NOMO-1 treated with DMSO at 0.1 percent for 48 hours (cell line): ENCODE results near the gene CCDC7.
"Not testable (repeated sequence)": the region's sequence is repeated elsewhere in the genome, so short reads cannot be mapped to it uniquely, and the experiment has no call there.

Experiments used
- DNase-seq: peaks from one replicate; lab custom pipeline; 2025; ENCODE audit not compliant: unreplicated experiment; lab: John Stamatoyannopoulos, UW

The CCDC7 gene

GRCh38 chr10:32865170-32865569 is 419.2 kb downstream of the CCDC7 start:
- no peak for DNase-seq

- no peak for DNase-seq
Observed at GRCh38 chr10:32877915-32878314, 432.0 kb downstream of the CCDC7 start.

- no peak for DNase-seq
Observed at GRCh38 chr10:32878646-32879045, 432.7 kb downstream of the CCDC7 start.

- DNase-seq, result no peak
Observed at GRCh38 chr10:32882076-32882475, 436.1 kb downstream of the CCDC7 start.

- no peak for DNase-seq
Observed at GRCh38 chr10:32887481-32887880, 441.5 kb downstream of the CCDC7 start.

- no peak for DNase-seq
Observed at GRCh38 chr10:32888161-32888927, 442.4 kb downstream of the CCDC7 start.

- DNase-seq, result no peak
Observed at GRCh38 chr10:32889631-32890212, 443.8 kb downstream of the CCDC7 start.

GRCh38 chr10:32890444-32890843 is 444.5 kb downstream of the CCDC7 start:
- DNase-seq, result no peak

GRCh38 chr10:32891261-32891660 is 445.3 kb downstream of the CCDC7 start:
- no peak for DNase-seq

GRCh38 chr10:32893434-32893833 is 447.5 kb downstream of the CCDC7 start:
- no peak for DNase-seq

- DNase-seq, result no peak
Observed at GRCh38 chr10:32893916-32894664, 448.1 kb downstream of the CCDC7 start.

GRCh38 chr10:32895200-32895968 is 449.4 kb downstream of the CCDC7 start:
- DNase-seq, result not testable (repeated sequence)

- no peak for DNase-seq
Observed at GRCh38 chr10:32901815-32902214, 455.9 kb downstream of the CCDC7 start.

GRCh38 chr10:32905466-32905865 is 459.5 kb downstream of the CCDC7 start:
- DNase-seq, result no peak

- DNase-seq, result no peak
Observed at GRCh38 chr10:32906595-32906994, 460.7 kb downstream of the CCDC7 start.

- no peak for DNase-seq
Observed at GRCh38 chr10:32909456-32909855, 463.5 kb downstream of the CCDC7 start.

GRCh38 chr10:32909970-32910369 is 464.0 kb downstream of the CCDC7 start:
- DNase-seq, result not testable (repeated sequence)

GRCh38 chr10:32911285-32912016 is 465.5 kb downstream of the CCDC7 start:
- DNase-seq, result peak; percentile 5

- not testable (repeated sequence) for DNase-seq
Observed at GRCh38 chr10:32917817-32918216, 471.9 kb downstream of the CCDC7 start.

- no peak for DNase-seq
Observed at GRCh38 chr10:32922170-32922569, 476.2 kb downstream of the CCDC7 start.

GRCh38 chr10:32923134-32923533 is 477.2 kb downstream of the CCDC7 start:
- DNase-seq, result no peak
